Measurements from ENCODE around the gene MSX2.

DNA sequence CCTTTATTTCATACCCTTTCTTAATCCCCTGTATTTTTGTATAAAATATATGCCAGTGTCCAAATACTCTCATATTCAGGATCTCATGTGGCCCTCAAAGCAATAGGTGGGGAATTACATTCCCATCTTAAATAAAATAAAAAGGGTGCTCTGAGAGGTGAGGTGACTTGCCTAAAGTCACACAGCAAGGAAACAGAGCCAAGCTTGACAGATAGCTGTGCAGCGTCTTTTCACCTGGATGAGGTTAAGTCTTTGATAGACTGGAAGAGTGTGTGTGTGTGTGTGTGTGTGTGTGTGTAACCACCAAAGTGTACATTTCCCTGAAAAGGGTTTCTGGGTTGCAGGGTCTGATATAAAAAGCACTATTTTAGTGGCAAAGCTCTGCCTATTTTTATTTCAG is 12.4 kb downstream of the MSX2 start:
- TF ChIP-seq, protein P1, sequence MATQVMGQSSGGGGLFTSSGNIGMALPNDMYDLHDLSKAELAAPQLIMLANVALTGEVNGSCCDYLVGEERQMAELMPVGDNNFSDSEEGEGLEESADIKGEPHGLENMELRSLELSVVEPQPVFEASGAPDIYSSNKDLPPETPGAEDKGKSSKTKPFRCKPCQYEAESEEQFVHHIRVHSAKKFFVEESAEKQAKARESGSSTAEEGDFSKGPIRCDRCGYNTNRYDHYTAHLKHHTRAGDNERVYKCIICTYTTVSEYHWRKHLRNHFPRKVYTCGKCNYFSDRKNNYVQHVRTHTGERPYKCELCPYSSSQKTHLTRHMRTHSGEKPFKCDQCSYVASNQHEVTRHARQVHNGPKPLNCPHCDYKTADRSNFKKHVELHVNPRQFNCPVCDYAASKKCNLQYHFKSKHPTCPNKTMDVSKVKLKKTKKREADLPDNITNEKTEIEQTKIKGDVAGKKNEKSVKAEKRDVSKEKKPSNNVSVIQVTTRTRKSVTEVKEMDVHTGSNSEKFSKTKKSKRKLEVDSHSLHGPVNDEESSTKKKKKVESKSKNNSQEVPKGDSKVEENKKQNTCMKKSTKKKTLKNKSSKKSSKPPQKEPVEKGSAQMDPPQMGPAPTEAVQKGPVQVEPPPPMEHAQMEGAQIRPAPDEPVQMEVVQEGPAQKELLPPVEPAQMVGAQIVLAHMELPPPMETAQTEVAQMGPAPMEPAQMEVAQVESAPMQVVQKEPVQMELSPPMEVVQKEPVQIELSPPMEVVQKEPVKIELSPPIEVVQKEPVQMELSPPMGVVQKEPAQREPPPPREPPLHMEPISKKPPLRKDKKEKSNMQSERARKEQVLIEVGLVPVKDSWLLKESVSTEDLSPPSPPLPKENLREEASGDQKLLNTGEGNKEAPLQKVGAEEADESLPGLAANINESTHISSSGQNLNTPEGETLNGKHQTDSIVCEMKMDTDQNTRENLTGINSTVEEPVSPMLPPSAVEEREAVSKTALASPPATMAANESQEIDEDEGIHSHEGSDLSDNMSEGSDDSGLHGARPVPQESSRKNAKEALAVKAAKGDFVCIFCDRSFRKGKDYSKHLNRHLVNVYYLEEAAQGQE (IDR thresholded peaks at IDR 0.05; ENCODE audit: insufficient read depth in 1 of 2, low read depth in 2 of 2, low read length in 1 of 2), result no peak
- TF ChIP-seq, protein P2, sequence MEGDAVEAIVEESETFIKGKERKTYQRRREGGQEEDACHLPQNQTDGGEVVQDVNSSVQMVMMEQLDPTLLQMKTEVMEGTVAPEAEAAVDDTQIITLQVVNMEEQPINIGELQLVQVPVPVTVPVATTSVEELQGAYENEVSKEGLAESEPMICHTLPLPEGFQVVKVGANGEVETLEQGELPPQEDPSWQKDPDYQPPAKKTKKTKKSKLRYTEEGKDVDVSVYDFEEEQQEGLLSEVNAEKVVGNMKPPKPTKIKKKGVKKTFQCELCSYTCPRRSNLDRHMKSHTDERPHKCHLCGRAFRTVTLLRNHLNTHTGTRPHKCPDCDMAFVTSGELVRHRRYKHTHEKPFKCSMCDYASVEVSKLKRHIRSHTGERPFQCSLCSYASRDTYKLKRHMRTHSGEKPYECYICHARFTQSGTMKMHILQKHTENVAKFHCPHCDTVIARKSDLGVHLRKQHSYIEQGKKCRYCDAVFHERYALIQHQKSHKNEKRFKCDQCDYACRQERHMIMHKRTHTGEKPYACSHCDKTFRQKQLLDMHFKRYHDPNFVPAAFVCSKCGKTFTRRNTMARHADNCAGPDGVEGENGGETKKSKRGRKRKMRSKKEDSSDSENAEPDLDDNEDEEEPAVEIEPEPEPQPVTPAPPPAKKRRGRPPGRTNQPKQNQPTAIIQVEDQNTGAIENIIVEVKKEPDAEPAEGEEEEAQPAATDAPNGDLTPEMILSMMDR (IDR thresholded peaks at IDR 0.05), result no peak
- TF ChIP-seq POLR2AphosphoS5 (IDR thresholded peaks at IDR 0.05; ENCODE audit: low read depth, low read length) (no peak), SIN3A (IDR thresholded peaks at IDR 0.05; ENCODE audit: borderline replicate concordance, insufficient read depth, low read depth, low read length) (no peak)
